ENCODE results near the gene SNX17.

GRCh38 chr2:27379836-27380625 is 9.6 kb downstream of the SNX17 start:
- TF ChIP-seq CTCF (IDR thresholded peaks at IDR 0.05), result no peak
- TF ChIP-seq REST (IDR thresholded peaks at IDR 0.05; ENCODE audit: insufficient read depth in 1 of 2, low read depth in 2 of 2, low read length in 1 of 2), result no peak
- no peak; the same call in 1 of the 2 replicates for TF ChIP-seq POLR2AphosphoS5 (IDR thresholded peaks at IDR 0.05; ENCODE audit: low read depth, low read length)
- 0 out of 2 replicates have a peak, but pooled peaks have one; percentile 10 for TF ChIP-seq SIN3A (IDR thresholded peaks at IDR 0.05; ENCODE audit: borderline replicate concordance, insufficient read depth, low read depth, low read length)
